Activated CD8-positive, alpha-beta memory T cell treated with anti-CD3 and anti-CD28 coated beads for 24 hours (primary cell): ENCODE data around the gene DTYMK.
"Not testable (repeated sequence)": the region's sequence is repeated elsewhere in the genome, so short reads cannot be mapped to it uniquely, and the experiment has no call there.

Source experiments
- DNase-seq: peaks from one replicate; pipeline ENCODE4 v3.0.0-alpha.2; 2020

Gene DTYMK

DNA sequence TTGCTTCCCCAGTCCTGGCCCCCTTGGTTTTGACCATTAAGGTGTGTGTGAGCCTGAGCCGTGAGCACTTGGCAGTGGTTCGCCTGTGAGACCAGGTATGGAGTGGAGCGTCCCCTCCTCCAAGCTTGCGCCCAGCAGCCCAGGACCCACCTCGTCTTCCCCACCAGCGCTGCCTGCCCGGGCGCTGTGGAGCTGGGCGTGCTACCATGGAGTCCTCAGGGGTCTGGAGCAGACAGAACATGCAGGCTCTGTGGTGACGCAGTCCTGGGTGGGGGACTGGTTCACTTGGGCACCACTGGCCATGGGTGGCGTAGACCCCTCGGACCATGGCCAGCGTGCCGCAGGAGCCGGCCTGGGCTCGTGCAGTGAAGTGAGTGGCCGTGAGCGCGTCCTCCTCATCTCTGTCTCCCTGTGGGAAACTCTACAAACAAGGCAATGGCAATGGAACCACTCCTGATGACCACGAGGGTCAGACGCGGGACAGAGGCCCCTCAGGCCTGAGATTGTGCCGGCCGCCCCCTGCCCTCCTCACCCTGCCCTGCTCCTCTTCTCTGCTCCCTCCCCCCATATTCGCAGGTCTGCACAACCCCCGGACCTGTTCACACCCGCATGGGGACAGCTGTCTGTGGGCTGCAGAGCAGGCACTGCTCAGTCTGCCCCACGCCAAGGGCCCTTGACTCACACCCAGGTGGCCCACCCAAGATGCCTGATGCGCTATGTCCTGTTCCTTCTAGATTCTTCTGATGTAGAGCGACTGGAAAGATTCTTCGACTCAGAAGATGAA, 15.0 kb downstream of the DTYMK start:
- no peak for DNase-seq

DNA sequence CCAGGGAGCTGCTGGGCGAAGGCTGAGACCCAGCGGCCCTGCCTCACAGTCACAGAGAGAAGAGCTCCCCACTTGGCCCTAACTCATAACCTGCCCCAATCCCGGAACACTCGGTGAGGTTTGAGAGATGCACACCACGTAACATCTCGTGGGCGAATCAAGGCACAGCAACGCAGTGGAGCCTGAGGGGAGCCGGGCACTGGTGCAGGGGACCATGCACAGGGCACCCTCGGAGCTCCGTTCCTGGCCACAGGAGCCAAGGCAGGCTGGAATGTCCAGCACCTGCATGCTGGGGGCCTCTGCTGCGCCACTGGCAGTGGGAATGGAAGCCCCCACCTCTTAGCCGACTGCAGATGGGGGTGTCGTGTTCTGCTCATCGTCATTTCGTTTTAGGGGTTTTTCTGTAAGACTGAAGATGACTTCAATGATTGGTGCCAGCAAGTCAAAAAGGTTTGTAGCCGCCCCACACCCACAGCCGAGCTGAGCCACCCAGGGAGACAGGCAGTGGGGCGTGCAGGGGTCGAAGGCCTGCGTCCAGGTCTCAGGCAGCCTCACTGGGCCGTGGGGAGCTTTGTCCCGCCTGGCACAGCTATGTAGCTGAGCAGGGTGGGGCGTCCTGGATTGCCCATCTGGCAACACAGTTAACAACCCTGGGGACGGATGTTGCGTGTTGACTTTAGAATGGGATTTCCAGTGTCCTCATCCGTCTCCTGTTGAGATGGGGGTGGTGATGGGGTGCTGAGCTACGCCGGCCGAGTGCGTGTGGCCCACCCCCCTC, 16.1 kb downstream of the DTYMK start:
- no peak for DNase-seq

DNA sequence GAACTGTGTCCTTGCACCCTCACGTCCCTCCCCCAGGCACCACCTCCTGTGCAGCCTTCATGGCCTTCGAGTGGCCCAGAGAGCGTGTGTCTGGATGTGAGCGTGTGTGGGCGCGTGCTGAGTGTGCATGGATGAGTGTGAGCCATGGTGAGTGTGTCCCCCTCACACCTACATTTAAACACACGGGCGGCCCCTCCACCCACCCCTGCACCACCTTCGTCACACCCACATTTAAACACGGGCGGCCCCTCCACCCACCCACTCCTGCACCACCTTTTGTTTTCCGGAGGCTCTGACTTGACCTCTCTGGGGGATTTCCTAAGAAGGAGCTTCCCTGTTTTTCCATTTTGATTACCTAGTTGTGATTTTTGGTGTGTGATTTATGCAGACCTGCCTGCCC, 17.8 kb downstream of the DTYMK start:
- DNase-seq: no peak

GRCh38 chr2:241668354-241668753, 18.3 kb downstream of the DTYMK start:
- no peak for DNase-seq

- no peak for DNase-seq
Measured at GRCh38 chr2:241666627-241667400, 19.8 kb downstream of the DTYMK start.

GRCh38 chr2:241665731-241666440, 20.7 kb downstream of the DTYMK start:
- DNase-seq: no peak

- DNase-seq: not testable (repeated sequence)
Measured at GRCh38 chr2:241662731-241663130, 23.9 kb downstream of the DTYMK start.

- DNase-seq: no peak
Measured at GRCh38 chr2:241660593-241661213, 25.9 kb downstream of the DTYMK start.

DNA sequence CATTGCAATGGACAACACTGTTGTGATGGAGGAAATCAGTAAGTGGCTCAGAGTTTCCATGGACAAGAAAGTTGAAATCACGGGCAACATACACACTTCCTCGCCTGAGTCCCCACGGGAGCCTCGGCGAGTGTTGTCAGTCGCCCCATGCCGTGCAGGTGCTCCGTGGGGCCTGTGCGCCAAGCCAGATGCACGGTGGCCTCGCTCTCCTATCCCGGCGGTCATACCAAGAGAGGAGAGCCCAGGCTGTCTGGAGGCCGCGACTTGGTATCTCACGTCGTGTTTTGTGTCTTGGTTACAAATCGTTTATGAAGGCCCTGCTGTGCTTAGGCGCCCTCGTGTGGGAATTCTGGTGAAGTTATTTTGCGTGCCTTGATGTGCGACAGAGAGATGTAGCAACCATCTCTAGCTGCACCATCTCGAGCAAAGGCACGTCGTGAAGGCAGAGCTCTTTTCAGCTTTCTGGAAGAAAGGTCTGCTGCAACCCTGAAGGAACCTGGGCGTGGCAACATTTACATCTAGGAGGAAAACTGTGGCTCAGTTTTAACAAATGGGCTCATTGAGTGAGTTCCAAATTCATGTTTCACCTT, 27.4 kb downstream of the DTYMK start:
- DNase-seq: peak; percentile 66

DNA sequence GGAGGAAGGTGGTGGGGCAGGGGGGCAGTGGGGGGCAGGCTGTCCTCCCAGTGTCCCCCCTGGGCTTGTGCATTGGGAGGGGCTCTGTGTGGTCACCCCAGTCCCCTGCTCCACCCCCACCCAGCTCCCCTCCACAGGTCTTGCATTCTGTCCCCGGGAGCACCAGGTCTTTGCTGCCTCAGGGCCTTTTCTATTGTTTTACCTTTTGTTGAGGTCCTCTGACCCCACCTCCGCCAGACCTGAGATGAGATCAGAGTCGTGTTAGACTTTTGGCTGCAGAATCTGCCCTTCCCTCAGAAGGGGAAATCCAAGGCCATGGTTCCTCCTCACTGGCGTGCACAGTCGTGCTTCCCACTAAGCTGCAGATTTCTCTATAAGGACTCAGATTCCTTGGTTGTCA, 28.3 kb downstream of the DTYMK start:
- DNase-seq: no peak

DNA sequence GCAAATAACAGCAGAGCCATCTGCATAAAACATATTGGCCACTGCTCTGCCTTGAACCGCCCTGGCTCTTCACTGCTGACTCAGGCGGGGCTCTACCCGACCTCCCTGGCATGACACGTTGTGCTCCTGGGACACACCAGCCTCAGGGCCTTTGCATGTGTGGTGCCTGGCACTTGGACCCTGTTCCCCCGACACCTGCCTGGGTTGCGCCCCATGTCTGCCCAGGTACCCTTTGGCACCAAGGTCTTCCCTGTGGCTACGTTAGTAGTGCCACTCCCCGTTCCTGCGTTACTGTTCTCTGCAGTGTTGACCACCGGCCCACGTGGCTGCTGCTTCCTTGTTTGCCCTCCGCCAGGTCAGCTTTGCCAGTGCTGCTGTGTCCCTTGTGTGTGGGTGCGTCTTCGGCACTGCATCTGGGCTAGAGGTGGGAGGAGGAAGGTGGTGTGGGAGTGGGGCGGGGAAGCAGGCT, 28.8 kb downstream of the DTYMK start:
- no peak for DNase-seq

- no peak for DNase-seq
Measured at GRCh38 chr2:241656190-241656741, 30.3 kb downstream of the DTYMK start.

DNA sequence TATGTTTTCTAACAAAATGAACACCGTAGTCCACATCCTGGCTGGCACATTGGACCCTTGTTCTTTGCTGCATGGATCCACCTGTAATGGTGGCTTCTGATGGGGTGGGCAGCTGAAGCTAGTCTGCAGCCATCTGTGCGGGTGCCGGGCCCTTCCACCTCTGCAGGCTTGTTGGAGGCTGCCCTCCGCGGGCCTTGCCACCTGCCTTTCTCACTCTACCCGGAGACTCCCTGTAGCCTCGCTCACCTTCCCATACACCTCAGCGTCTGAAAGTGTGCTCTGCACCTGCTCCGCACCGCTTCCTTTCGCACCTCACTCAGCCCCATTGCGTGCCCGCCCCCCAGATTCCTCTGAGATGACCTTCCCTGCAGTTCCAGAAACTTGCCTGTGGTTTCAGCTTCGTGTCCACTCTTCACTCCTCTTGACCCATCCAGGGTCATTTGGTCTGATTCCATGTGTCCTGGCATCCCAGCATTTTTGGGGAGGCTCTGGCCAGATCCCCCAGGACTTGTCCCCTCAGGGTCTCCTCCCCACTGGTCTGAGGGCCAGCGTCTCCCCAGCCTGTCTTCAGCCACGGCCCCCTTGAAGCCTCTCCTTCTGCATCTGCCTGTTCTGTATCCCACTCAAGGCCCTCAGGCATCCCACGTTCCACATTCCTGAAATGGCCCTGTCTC, 31.0 kb downstream of the DTYMK start:
- DNase-seq: no peak

DNA sequence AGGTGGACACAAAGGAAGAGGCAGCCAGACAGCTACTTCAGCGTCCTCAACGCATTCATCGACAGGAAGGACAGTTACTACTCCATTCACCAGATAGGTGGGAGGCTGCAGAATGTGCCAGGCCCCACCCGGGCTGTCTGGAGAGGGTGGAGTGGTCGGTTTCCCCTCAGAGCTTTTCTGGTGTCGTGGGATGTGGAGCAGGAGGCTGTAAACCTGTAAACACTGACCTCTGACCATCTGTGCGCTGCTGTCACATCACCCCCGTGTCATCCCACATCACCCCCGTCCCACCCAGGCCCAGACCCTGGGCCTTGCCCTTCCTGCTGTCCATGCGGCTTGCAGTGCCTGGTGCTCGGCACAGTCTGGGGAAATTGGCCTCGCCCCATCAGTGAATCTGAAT, 32.1 kb downstream of the DTYMK start:
- no peak for DNase-seq

- DNase-seq: no peak
Measured at GRCh38 chr2:241653210-241653750, 33.3 kb downstream of the DTYMK start.

DNA sequence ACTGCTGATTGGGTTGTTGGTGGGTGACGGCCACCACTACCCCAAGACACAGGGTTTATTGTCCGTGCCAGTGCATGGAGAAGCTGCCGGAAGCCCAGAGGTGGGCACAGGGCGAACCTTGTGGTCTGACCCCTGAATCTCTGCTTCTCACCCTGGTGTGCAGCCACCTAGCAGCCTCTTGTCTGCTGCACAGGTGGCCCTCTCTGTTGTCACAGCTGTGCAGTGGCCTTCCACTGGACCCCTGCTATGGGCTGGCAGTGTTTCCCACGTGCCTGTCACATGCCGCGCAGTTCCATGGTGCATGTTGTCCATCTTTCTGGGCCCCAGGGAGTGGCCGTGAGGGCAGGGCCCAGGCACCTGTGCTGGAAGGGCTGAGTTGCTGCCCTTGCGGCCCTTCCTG, 33.9 kb downstream of the DTYMK start:
- no peak for DNase-seq

DNA sequence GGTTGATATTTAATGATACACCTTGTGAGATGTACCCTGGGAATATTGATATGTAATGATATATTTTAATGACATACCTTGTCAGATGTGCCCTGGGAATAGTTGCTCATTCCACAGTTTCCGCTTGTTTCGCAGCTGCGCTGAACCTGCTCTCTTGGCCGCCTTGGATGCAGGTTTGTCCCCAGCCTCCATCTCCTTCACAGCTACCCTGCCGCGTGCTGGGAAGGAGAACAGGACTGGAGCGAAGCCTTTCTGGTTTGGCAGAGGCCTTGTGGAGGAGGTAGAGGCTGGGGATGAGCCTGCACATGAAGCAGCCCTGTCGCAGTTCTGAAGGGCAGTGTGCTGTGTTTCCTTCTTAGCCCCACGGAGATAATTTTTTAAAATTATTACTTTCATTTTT, 34.5 kb downstream of the DTYMK start:
- DNase-seq: no peak

GRCh38 chr2:241649927-241650326, 36.7 kb downstream of the DTYMK start:
- no peak for DNase-seq

DNA sequence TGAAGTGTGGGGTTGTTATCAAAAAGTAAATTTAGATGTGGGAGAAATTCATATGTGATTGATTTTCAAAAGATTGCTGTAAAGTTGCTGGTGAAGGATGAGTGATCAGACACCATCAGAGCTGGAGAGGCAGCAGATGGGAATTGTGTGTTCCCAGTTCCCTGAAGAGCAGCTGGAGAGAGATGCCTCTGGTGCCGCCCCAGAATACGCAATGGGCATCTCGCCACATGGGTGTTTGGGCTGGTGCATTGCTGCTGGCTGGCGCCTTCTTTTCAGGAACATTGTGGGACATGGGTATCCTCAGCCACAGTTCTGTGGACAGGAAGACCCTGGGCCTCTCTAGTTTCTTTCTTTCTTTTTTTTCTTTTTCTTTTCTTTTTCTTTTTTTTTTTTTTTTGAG, 37.2 kb downstream of the DTYMK start:
- no peak for DNase-seq

DNA sequence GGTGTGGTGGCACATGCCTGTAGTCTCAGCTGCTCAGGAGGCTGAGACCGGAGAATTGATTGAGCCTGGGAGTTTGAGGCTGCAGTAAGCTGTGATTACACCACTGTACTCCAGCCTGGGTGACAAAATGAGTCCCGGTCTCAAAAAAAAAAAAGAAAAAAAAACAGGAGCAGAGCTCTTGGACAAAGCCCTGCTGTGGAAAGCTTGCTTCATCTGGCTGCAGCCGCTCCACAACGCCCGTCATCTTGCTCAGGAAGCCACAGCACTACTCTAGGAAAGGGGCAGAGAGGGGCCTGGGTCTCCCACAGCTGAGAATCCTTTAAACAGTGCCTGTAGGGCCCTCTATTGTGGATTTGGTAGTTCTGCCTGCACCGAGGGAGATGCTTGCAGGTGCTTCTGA, 38.2 kb downstream of the DTYMK start:
- DNase-seq: no peak
